RWPE2 (cell line): ENCODE results near the gene KATNAL2.

Experiments
- ATAC-seq: fragments of 200-7000 bp; cut with Tn5 transposase; 3 replicates; pipeline ENCODE4 v1.9.1; 2021; ENCODE audit warnings: low read depth
- DNase-seq: peaks from one replicate; pipeline ENCODE4 v3.0.0-alpha.2; 2020; ENCODE audit warnings: low spot score
- H3K27ac ChIP-seq: fragments of 450-650 bp; 2 replicates; pipeline ENCODE4 v1.5.1; 2017; ENCODE audit warnings: mild to moderate bottlenecking; ENCODE audit not compliant: poor library complexity, severe bottlenecking
- H3K27me3 ChIP-seq: fragments of 250-450 bp; sonication (Bioruptor Pico); 2 replicates; pipeline ENCODE4 v1.5.1; 2021; ENCODE audit warnings: mild to moderate bottlenecking, moderate library complexity; ENCODE audit not compliant: insufficient read depth, poor library complexity, severe bottlenecking
- H3K36me3 ChIP-seq: fragments of 250-450 bp; sonication (Bioruptor Pico); 2 replicates; pipeline ENCODE4 v1.5.1; 2020; ENCODE audit warnings: low read depth, mild to moderate bottlenecking, moderate library complexity
- H3K4me1 ChIP-seq: fragments of 250-450 bp; sonication (Bioruptor Pico); 2 replicates; pipeline ENCODE4 v1.5.1; 2021; ENCODE audit warnings: mild to moderate bottlenecking, moderate library complexity; ENCODE audit not compliant: insufficient read depth, poor library complexity, severe bottlenecking
- H3K4me3 ChIP-seq: fragments of 250-450 bp; sonication (Bioruptor Pico); 2 replicates; pipeline ENCODE4 v1.5.1; 2021; ENCODE audit warnings: mild to moderate bottlenecking, moderate library complexity; ENCODE audit not compliant: severe bottlenecking
- H3K9me3 ChIP-seq: fragments of 250-450 bp; sonication (Bioruptor Pico); 2 replicates; pipeline ENCODE4 v1.5.1; 2021; ENCODE audit warnings: mild to moderate bottlenecking, moderate library complexity; ENCODE audit not compliant: severe bottlenecking
- TF ChIP-seq, protein P1 (sequence below): fragments of 450-650 bp; IDR thresholded peaks from one replicate; pipeline ENCODE4 v1.5.1; 2017; ENCODE audit warnings: mild to moderate bottlenecking, moderate library complexity; ENCODE audit not compliant: poor library complexity, severe bottlenecking

The KATNAL2 gene

DNA sequence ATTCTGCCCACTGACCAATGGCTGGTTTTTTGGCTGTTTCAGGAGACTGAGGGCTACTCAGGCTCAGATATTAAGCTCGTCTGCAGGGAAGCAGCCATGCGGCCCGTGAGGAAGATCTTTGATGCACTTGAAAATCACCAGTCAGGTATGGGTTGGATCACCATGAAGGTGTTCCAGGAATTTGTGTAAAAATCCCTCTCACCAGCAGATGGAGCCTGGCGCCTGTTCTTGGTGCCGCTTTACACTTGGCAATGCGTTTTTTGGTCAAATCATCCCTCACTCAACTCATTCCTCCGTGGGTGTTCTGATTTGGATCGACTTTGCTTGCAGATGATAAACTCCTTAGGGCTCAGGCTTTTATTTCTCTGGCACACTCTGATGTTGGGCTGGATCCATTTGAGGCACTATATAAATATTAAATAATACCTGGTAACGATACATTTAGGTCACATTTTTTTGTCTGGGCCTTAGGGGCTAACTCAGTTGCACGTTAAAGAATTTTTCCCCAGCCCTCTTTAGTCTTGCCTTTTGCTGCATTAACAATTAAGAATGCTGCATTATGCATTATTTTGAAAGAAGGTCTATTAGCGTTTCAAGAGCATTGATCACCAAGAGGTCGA is 182.9 kb downstream of the KATNAL2 start:
- H3K36me3 ChIP-seq: no peaks in the 10 kb centered on the region
- H3K4me1 ChIP-seq: no peaks in the 10 kb centered on the region
- H3K27me3 ChIP-seq: no peaks in the 10 kb centered on the region
- DNase-seq (no peak), ATAC-seq (peak; percentile 88)
- no peak overlapping the region for H3K4me3 ChIP-seq
- H3K9me3 ChIP-seq: no peaks in the 10 kb centered on the region
- TF ChIP-seq, protein P1, sequence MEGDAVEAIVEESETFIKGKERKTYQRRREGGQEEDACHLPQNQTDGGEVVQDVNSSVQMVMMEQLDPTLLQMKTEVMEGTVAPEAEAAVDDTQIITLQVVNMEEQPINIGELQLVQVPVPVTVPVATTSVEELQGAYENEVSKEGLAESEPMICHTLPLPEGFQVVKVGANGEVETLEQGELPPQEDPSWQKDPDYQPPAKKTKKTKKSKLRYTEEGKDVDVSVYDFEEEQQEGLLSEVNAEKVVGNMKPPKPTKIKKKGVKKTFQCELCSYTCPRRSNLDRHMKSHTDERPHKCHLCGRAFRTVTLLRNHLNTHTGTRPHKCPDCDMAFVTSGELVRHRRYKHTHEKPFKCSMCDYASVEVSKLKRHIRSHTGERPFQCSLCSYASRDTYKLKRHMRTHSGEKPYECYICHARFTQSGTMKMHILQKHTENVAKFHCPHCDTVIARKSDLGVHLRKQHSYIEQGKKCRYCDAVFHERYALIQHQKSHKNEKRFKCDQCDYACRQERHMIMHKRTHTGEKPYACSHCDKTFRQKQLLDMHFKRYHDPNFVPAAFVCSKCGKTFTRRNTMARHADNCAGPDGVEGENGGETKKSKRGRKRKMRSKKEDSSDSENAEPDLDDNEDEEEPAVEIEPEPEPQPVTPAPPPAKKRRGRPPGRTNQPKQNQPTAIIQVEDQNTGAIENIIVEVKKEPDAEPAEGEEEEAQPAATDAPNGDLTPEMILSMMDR: peak; percentile 87
- no peak overlapping the region for H3K27ac ChIP-seq

DNA sequence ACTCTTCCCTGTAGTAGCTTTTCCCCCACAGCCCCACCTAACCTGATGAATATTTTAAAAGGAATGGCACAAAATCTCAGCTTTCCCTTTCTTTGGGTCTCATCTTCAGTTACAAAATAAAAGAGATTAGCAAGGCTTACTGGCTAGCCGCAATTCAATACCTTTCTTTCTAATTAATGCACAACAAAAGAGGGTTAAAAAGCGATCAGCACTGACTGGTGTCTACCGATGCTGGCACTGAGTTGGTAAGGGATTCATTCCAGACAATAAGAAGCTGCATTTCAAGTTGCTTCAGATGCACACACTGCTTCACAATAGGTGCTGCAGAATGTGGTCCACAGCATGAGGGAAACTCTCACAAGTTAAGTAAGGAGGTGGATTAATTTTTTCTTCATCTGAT is 191.0 kb downstream of the KATNAL2 start:
- Histone ChIP-seq H3K4me1 (no peaks in the 10 kb centered on the region), H3K27ac (no peak overlapping the region), H3K27me3 (no peaks in the 10 kb centered on the region), H3K36me3 (peaks cover 27% of the 10 kb centered on the region), H3K4me3 (no peak overlapping the region), H3K9me3 (no peaks in the 10 kb centered on the region)
- ATAC-seq: no peak
- DNase-seq: no peak
- TF ChIP-seq, protein P1: no peak

DNA sequence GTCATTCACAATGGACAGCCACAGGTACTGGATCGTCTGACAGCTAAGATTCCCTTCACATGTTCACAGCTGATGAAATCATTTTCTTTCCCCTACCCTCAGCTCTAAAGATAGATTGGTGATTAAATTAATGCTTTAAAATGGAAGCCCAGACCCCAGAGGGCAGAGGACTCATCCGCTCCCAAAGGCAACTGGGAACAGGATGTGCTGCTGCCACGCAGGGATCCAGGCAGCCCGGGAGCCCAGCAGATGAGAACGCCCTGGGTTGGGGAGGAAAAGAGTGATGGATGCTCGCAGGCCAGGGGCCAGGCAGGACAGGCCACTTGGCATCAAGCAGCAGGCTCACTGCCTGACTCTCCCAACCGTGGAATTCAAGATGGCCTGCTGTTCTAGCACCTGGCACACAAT is 191.6 kb downstream of the KATNAL2 start:
- Histone ChIP-seq H3K27ac (no peak overlapping the region), H3K27me3 (no peaks in the 10 kb centered on the region), H3K9me3 (no peaks in the 10 kb centered on the region), H3K36me3 (peaks cover 29% of the 10 kb centered on the region), H3K4me1 (no peaks in the 10 kb centered on the region), H3K4me3 (no peak overlapping the region)
- no peak for ATAC-seq
- no peak for DNase-seq
- TF ChIP-seq, protein P1: no peak

DNA sequence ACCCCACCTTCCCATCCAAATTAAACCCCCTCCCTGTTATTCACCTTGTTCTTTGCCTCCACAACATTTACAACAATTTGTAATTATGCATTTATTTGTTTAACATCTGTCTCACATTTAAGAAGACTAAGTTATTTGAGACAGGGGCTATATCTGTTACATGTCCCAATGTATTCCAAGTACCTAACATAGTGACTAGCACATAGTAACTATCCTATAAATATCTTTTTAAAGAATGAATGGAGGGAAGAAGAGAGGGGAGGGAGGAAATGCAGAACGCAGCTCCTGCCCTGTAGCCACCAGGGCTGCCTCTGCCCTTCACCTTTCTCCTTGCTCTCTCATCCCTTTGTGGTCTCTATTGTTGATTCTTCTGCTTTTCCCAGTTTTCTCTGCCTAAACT is 192.3 kb downstream of the KATNAL2 start:
- TF ChIP-seq, protein P1: no peak
- H3K4me1 ChIP-seq: no peaks in the 10 kb centered on the region
- H3K27ac ChIP-seq: no peak overlapping the region
- H3K36me3 ChIP-seq: peaks cover 30% of the 10 kb centered on the region
- DNase-seq (no peak), ATAC-seq (no peak)
- H3K27me3 ChIP-seq: no peaks in the 10 kb centered on the region
- no peaks in the 10 kb centered on the region for H3K9me3 ChIP-seq
- H3K4me3 ChIP-seq: no peak overlapping the region

DNA sequence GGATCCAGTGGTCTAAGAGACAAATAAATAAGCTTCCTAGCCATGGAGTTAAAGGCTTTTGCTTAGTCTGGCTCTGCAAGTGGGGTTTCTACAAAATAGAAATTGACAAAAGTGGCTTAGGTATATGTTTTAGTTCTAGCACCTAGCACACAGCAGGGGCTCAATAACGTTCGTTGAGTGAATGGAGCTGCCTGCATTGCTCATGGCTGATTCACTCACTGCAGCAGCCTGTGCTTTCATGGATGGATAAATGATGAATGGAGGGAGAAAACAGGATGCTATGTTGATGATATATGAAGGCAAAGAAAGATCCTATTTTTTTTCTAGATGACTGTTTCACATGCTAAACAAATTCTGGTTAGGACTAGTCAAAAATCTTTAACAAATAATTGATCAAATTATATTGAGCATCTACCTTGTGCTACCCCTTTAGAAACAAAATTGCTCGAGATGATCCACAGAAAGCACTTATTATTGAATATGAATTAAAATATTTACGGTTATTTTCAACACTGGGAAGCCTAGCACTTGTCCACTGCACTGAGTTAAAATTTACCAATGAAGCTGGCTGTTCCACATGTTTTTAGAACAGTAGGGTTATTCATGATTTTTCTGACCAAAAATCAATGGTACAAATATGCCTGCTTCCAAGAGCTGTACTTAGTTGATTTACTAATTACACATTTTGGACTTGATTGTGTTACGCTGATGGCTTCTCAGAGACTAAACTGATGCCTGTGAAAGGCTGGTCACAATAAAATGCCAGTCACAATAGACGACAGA is 193.3 kb downstream of the KATNAL2 start:
- no peak for ATAC-seq
- no peak for DNase-seq
- TF ChIP-seq, protein P1: no peak
- no peak overlapping the region for H3K27ac ChIP-seq
- H3K4me1 ChIP-seq: no peaks in the 10 kb centered on the region
- peaks cover 37% of the 10 kb centered on the region for H3K36me3 ChIP-seq
- no peaks in the 10 kb centered on the region for H3K27me3 ChIP-seq
- H3K4me3 ChIP-seq: no peak overlapping the region
- H3K9me3 ChIP-seq: no peaks in the 10 kb centered on the region
